IMR-90 (cell line): Measurements from ENCODE around the gene CRLF2. TPM values are rescaled to one million over a fixed set of nuclear protein-coding genes. Genes with fewer than 3 reads are reported as not detected.

Experiments used
- CEBPB ChIP-seq: IDR thresholded peaks from 2 replicates; pipeline ENCODE4 v1.6.1; 2012; ENCODE audit warnings: low read depth, low read length, improper control_type of control experiment
- MAZ ChIP-seq: IDR thresholded peaks from 2 replicates; pipeline ENCODE4 v1.6.1; 2012; ENCODE audit warnings: low read depth, mild to moderate bottlenecking, low read length, improper control_type of control experiment, moderate library complexity, borderline replicate concordance
- RCOR1 ChIP-seq: IDR thresholded peaks from 2 replicates; pipeline ENCODE4 v1.6.1; 2012; ENCODE audit warnings: mild to moderate bottlenecking, low read length, improper control_type of control experiment; ENCODE audit not compliant: insufficient replicate concordance
- RFX5 ChIP-seq: IDR thresholded peaks from 2 replicates; pipeline ENCODE4 v1.8.0; 2012; ENCODE audit warnings: low read depth, mild to moderate bottlenecking, low read length, moderate library complexity
- polyA plus RNA-seq, 3 experiments: library from polyadenylated mRNA; depleted of rRNA; stranded (reverse); fragments of >200 nt; gene quantifications; 2 replicates each; pipeline ENCODE4 v1.2.3, GENCODE V29; 2012; ENCODE audit warnings: low replicate concordance in 1 of 3
- total RNA-seq: library from RNA; depleted of rRNA; stranded (reverse); fragments of >200 nt; gene quantifications from 2 replicates; pipeline ENCODE4 v1.2.3, GENCODE V29; 2012; rRNA removed

The CRLF2 gene
- total and polyA plus RNA-seq, 2 of the 4 experiments (the other 2 are of a cell fraction), result not detected

DNA sequence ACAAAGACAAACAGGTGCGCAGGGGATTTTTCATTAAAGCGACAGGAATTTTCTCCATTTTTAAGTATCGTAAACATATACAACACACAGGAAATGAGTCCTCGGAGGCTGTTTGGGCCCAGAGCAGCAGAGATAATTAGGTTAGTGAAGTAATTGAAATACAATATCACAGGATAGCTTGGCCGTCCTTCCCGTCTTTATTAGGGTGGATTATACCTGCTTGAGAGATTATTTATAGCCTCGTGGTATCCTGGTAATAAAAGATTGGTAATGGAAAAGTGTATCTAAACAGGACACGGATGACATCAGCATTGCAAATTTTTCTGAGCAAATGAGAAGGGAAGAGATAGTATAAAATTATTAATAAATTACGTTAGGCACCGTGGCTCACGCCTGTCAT is 68.2 kb downstream of the CRLF2 start (continued):
- TF ChIP-seq CEBPB (no peak), RCOR1 (no peak), RFX5 (no peak), MAZ (no peak)

Other genes with a start within 250 kb of the CRLF2 start
- not detected in 2 replicates for gene CSF2RA, start 56.2 kb upstream of the CRLF2 start, total RNA-seq
- not detected in 2 replicates for gene CSF2RA, start 56.2 kb upstream of the CRLF2 start, polyA plus RNA-seq (2012; rRNA removed)
- not detected in 2 replicates for gene IL3RA, start 124.1 kb upstream of the CRLF2 start, total RNA-seq
- not detected in 2 replicates for gene IL3RA, start 124.1 kb upstream of the CRLF2 start, polyA plus RNA-seq (2012; rRNA removed)
- gene SLC25A6, start 179.5 kb upstream of the CRLF2 start, total RNA-seq, result 166 and 264 TPM in 2 replicates
- gene SLC25A6, start 179.5 kb upstream of the CRLF2 start, polyA plus RNA-seq (2012; rRNA removed), result 565 and 615 TPM in 2 replicates
- 13.1 and 13.4 TPM in 2 replicates for gene ASMTL, start 240.3 kb upstream of the CRLF2 start, total RNA-seq
- 33.4 and 34.6 TPM in 2 replicates for gene ASMTL, start 240.3 kb upstream of the CRLF2 start, polyA plus RNA-seq (2012; rRNA removed)